ENCODE measurements around the gene S100A7A.

GRCh38 chr1:153470707-153471106 is 54.4 kb downstream of the S100A7A start:
- TF ChIP-seq ESRRA (CRISPR knock-in tag; IDR thresholded peaks at IDR 0.05; ENCODE audit: borderline replicate concordance): no peak
- TF ChIP-seq, protein P1, sequence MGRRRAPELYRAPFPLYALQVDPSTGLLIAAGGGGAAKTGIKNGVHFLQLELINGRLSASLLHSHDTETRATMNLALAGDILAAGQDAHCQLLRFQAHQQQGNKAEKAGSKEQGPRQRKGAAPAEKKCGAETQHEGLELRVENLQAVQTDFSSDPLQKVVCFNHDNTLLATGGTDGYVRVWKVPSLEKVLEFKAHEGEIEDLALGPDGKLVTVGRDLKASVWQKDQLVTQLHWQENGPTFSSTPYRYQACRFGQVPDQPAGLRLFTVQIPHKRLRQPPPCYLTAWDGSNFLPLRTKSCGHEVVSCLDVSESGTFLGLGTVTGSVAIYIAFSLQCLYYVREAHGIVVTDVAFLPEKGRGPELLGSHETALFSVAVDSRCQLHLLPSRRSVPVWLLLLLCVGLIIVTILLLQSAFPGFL (CRISPR knock-in tag; IDR thresholded peaks at IDR 0.05; ENCODE audit: borderline replicate concordance): no peak
- TF ChIP-seq ZNF121 (CRISPR knock-in tag; IDR thresholded peaks at IDR 0.05): no peak
- no peak for TF ChIP-seq ATF2 (CRISPR knock-in tag; IDR thresholded peaks at IDR 0.05; ENCODE audit: borderline replicate concordance, low read depth)

Data from WTC11 (cell line).